Endothelial cell of umbilical vein (primary cell): ENCODE results near the gene DHX16. TPM values are rescaled to one million over a fixed set of nuclear protein-coding genes. Genes with fewer than 3 reads are reported as not detected.

Experiments used
- BruUV-seq: library from RNA; stranded (reverse); fragments of 400-500 nt; replicated peaks from 2 replicates; lab custom pipeline; 2021; lab: Mats Ljungman, UMichigan
- CTCF ChIA-PET: fragments of 300-600, 350-600 bp; sonication (Branson Sonifier 250); formaldehyde crosslinking; loops from one replicate; lab custom pipeline; 2021; ENCODE audit warnings: antibody characterized with exemption, inconsistent platforms; lab: Charles Lee
- POLR2A ChIA-PET: fragments of 300-600, 350-600 bp; sonication (Branson Sonifier 250); formaldehyde crosslinking; loops from one replicate; lab custom pipeline; 2021; ENCODE audit warnings: antibody characterized with exemption, inconsistent platforms; lab: Charles Lee
- DNase-seq: peaks from one replicate; pipeline ENCODE4 v3.0.0-alpha.2; 2011; ENCODE audit warnings: low read depth, low spot score
- FAIRE-seq: peaks from 2 replicates; lab custom pipeline; 2011; peaks lifted over from hg19 to GRCh38; lab: Jason Lieb, UNC
- H2AFZ ChIP-seq: 2 replicates; pipeline ENCODE4 v1.6.0; 2012; ENCODE audit warnings: low read depth, low read length, control low read depth, inconsistent platforms
- H3K27ac ChIP-seq: 2 replicates; pipeline ENCODE4 v1.5.1; 2011; ENCODE audit warnings: low read depth, mild to moderate bottlenecking, control low read depth, low read length, moderate library complexity; ENCODE audit not compliant: insufficient read depth
- H3K27me3 ChIP-seq, 2 experiments: 2 replicates each; pipeline versions ENCODE4 v1.6.0 to v1.6.1; 2011; ENCODE audit warnings: low read length in 2 of 2, mixed read lengths in 1 of 2; ENCODE audit not compliant: control insufficient read depth in 2 of 2, insufficient read depth in 2 of 2
- H3K36me3 ChIP-seq, 2 experiments: 2 replicates in 1 of 2; 3 replicates in 1 of 2; pipeline ENCODE4 v1.5.1; 2011; ENCODE audit warnings: low read length in 2 of 2, mild to moderate bottlenecking in 1 of 2, moderate library complexity in 1 of 2; ENCODE audit not compliant: control insufficient read depth in 2 of 2, insufficient read depth in 2 of 2; ENCODE audit errors: extremely low read depth in 1 of 2
- H3K4me1 ChIP-seq: 3 replicates; pipeline ENCODE4 v1.5.1; 2011; ENCODE audit warnings: mild to moderate bottlenecking, low read length; ENCODE audit not compliant: control insufficient read depth, insufficient read depth; ENCODE audit errors: extremely low read depth
- H3K4me2 ChIP-seq: 2 replicates; pipeline ENCODE4 v1.6.1; 2011; ENCODE audit warnings: low read length, control low read depth, mixed read lengths; ENCODE audit not compliant: insufficient read depth
- H3K4me3 ChIP-seq, 3 experiments: fragments of 200-600 bp in 1 of 3; sonication (generic), shearing (Covaris generic) in 1 of 3; replicated peaks in 1 of 3; 2 replicates each; pipeline ENCODE4 v1.5.1; 2011 to 2016; ENCODE audit warnings: control low read depth in 3 of 3, low read length in 3 of 3, mild to moderate bottlenecking in 2 of 3, inconsistent platforms in 1 of 3, low read depth in 1 of 3, moderate library complexity in 1 of 3; ENCODE audit not compliant: insufficient read depth in 1 of 3
- H3K79me2 ChIP-seq: 2 replicates; pipeline ENCODE4 v1.6.0; 2012; ENCODE audit warnings: low read length, inconsistent platforms; ENCODE audit not compliant: control insufficient read depth, insufficient read depth
- H3K9ac ChIP-seq: replicated peaks from 2 replicates; pipeline ENCODE3; 2011; ENCODE audit warnings: low read length, control low read depth; ENCODE audit not compliant: insufficient read depth; ENCODE audit errors: extremely low read depth
- H3K9me1 ChIP-seq: replicated peaks from 3 replicates; pipeline ENCODE4 v1.6.0; 2011; ENCODE audit warnings: mild to moderate bottlenecking, low read length; ENCODE audit not compliant: control insufficient read depth, insufficient read depth; ENCODE audit errors: extremely low read depth
- H3K9me3 ChIP-seq: replicated peaks from 2 replicates; pipeline ENCODE4 v1.5.1; 2012; ENCODE audit warnings: low read length, inconsistent platforms; ENCODE audit not compliant: control insufficient read depth, insufficient read depth
- H4K20me1 ChIP-seq: replicated peaks from 2 replicates; pipeline ENCODE3; 2011; ENCODE audit warnings: mild to moderate bottlenecking, low read length; ENCODE audit not compliant: control insufficient read depth, insufficient read depth; ENCODE audit errors: extremely low read depth
- EZH2 ChIP-seq: IDR thresholded peaks from 2 replicates; pipeline ENCODE4 v1.6.1; 2012; ENCODE audit warnings: borderline replicate concordance, low read depth, mild to moderate bottlenecking, moderate library complexity, low read length, inconsistent platforms; ENCODE audit not compliant: severe bottlenecking
- FOS ChIP-seq: IDR thresholded peaks from 2 replicates; pipeline ENCODE4 v1.6.1; 2011; ENCODE audit warnings: mild to moderate bottlenecking, low read length, moderate library complexity, borderline replicate concordance; ENCODE audit not compliant: insufficient read depth
- GATA2 ChIP-seq: IDR thresholded peaks from 2 replicates; pipeline ENCODE4 v1.7.0; 2011; ENCODE audit warnings: low read depth, mild to moderate bottlenecking, moderate library complexity, mixed read lengths, low read length; ENCODE audit not compliant: insufficient read length, insufficient read depth
- JUN ChIP-seq: IDR thresholded peaks from 2 replicates; pipeline ENCODE4 v1.6.1; 2011; ENCODE audit warnings: borderline replicate concordance, low read depth; ENCODE audit not compliant: insufficient read length, insufficient read depth
- MYC ChIP-seq: IDR thresholded peaks from one replicate; pipeline ENCODE4 v1.6.1; 2011; ENCODE audit warnings: mild to moderate bottlenecking, low read depth, low read length
- POLR2A ChIP-seq: IDR thresholded peaks from 2 replicates; pipeline ENCODE4 v1.6.1; 2012; ENCODE audit warnings: low read depth, mild to moderate bottlenecking, control low read depth, low read length
- dilution Hi-C: fragments of 300-500 bp; cut with MboI; formaldehyde crosslinking; loops from one replicate; pipeline ENCODE4 v1.15.0; 2019; ENCODE audit warnings: low sequenced_read_pairs; ENCODE audit not compliant: extremely low pct_ligation_motif_present
- intact Hi-C: fragments of 100-400 bp; cut with micrococcal nuclease; formaldehyde crosslinking; loops from one replicate; pipeline ENCODE4 v1.10.0; 2022
- polyA plus RNA-seq, 4 experiments: library from polyadenylated mRNA; depleted of rRNA in 3 of 4; stranded (reverse) in 3 of 4; unstranded in 1 of 4; fragments of >200 nt; gene quantifications; 2 replicates each; pipeline versions ENCODE4 v1.2.1 to v1.2.3, GENCODE V29; 2011 to 2012; ENCODE audit warnings: missing spikeins in 1 of 4
- total RNA-seq: library from RNA; stranded (reverse); gene quantifications from 2 replicates; pipeline ENCODE4 v1.2.3, GENCODE V29; 2021
- TF ChIP-seq, protein P1 (sequence below), 2 donors: IDR thresholded peaks; 1 replicate in 1 of 2; 2 replicates in 1 of 2; pipeline ENCODE4 v1.5.1; 2011; ENCODE audit warnings: low read length in 2 of 2, mild to moderate bottlenecking in 2 of 2, moderate library complexity in 2 of 2, control low read depth in 1 of 2, inconsistent platforms in 1 of 2, low read depth in 1 of 2; ENCODE audit not compliant: insufficient read depth in 1 of 2; ENCODE audit errors: extremely low read depth in 1 of 2
- TF ChIP-seq, protein P2 (sequence below): IDR thresholded peaks from 2 replicates; pipeline ENCODE4 v1.6.1; 2011; ENCODE audit not compliant: insufficient read depth, insufficient read length

Gene DHX16
- total and polyA plus RNA-seq, 2 donors (not counting 3 experiments of a cell fraction or from before 2014, with no cell fraction given): 38.2 to 66.5 TPM

DNA sequence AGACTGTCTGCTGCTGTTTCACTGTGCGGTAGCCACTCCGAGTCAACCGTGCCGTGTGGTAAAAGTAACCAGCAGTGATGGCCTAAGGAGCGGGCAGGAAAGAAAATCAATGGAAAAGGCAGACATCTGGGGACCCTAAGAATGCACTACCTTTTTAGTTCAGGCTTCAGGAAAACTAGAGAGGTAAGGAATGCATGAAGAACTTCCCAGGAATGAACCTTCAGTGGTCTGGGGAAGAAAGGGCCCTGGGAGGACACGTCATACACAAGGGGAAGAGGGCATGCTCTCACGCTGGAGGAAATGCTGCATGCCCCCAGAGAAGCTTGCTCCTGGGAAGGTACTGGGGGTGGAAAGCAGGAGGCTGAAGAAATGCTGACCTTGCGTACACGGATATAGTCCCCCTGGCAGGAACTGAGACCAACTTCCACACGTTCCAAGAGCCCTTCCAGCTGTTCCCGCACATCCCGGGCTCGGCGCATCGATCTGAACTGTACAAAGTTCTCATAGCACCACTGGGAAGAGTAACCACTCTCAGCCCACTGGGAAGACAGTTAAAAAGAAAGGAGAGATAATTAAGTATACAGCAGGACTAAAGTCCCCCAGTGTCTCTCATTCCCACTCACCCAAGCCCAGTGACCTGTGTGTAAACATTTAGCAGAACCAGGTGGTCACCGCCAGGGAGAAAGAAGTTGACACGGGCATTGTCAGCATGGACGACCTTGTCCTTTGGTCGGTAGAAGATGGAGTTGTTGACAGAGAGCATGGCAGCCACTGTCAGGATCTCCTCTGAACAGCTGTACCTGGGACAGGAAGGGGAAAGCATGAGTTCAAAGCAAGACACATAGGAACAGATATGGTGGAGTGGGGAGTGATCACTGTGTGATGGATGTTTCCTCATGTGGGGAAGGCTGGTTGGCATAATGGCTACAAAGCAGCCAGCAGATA lies 17.7 kb downstream of the DHX16 start:
- Histone ChIP-seq H3K36me3 (peaks cover 19 to 52% of the 10 kb centered on the region in 2 experiments), H3K9ac (no peak overlapping the region), H3K9me1 (no peaks in the 10 kb centered on the region), H3K27me3 (no peaks in the 10 kb centered on the region), H3K27ac (no peak overlapping the region), H3K9me3 (no peaks in the 10 kb centered on the region), H3K4me2 (no peak overlapping the region), H3K4me3 (no peak overlapping the region), H4K20me1 (no peaks in the 10 kb centered on the region), H2AFZ (no peak overlapping the region), H3K4me1 (no peaks in the 10 kb centered on the region), H3K79me2 (no peaks in the 10 kb centered on the region)
- FAIRE-seq: no peak
- TF ChIP-seq EZH2: no peak
- TF ChIP-seq, protein P1, sequence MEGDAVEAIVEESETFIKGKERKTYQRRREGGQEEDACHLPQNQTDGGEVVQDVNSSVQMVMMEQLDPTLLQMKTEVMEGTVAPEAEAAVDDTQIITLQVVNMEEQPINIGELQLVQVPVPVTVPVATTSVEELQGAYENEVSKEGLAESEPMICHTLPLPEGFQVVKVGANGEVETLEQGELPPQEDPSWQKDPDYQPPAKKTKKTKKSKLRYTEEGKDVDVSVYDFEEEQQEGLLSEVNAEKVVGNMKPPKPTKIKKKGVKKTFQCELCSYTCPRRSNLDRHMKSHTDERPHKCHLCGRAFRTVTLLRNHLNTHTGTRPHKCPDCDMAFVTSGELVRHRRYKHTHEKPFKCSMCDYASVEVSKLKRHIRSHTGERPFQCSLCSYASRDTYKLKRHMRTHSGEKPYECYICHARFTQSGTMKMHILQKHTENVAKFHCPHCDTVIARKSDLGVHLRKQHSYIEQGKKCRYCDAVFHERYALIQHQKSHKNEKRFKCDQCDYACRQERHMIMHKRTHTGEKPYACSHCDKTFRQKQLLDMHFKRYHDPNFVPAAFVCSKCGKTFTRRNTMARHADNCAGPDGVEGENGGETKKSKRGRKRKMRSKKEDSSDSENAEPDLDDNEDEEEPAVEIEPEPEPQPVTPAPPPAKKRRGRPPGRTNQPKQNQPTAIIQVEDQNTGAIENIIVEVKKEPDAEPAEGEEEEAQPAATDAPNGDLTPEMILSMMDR (IDR thresholded peaks at IDR 0.05; ENCODE audit: extremely low read depth in 1 of 2, insufficient read depth in 1 of 2, low read depth in 1 of 2, low read length in 2 of 2): no peak
- no peak for TF ChIP-seq JUN
- TF ChIP-seq POLR2A: no peak
- TF ChIP-seq FOS: no peak
- TF ChIP-seq, protein P2, sequence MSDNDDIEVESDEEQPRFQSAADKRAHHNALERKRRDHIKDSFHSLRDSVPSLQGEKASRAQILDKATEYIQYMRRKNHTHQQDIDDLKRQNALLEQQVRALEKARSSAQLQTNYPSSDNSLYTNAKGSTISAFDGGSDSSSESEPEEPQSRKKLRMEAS: no peak
- no peak for TF ChIP-seq MYC
- TF ChIP-seq GATA2: no peak
- intact Hi-C loops: no loop called here
- DNase-seq: no peak
- ChIA-PET CTCF (no interaction called here), POLR2A (no interaction called here)
- TSS peak; percentile 58 for BruUV-seq
- dilution Hi-C loops: no loop called here
